NB4 (cell line): ENCODE results near the gene CAVIN4.

Source experiments
- DNase-seq: peaks from one replicate; pipeline ENCODE4 v3.0.0; 2010; ENCODE audit warnings: low read depth
- H3K4me3 ChIP-seq: one replicate; pipeline ENCODE4 v1.5.1; 2011; ENCODE audit warnings: mild to moderate bottlenecking, low read depth, low read length, moderate library complexity
- MAX ChIP-seq: IDR thresholded peaks from 2 replicates; pipeline ENCODE4 v1.6.1; 2011; ENCODE audit warnings: low read depth, low read length
- MYC ChIP-seq: IDR thresholded peaks from 2 replicates; pipeline ENCODE4 v1.6.1; 2011; ENCODE audit warnings: low read depth, low read length
- POLR2A ChIP-seq: IDR thresholded peaks from 2 replicates; pipeline ENCODE4 v1.6.1; 2011; ENCODE audit warnings: mild to moderate bottlenecking; ENCODE audit not compliant: insufficient read length; ENCODE audit errors: extremely low read depth
- TF ChIP-seq, protein P1 (sequence below): IDR thresholded peaks from one replicate; pipeline ENCODE4 v1.5.1; 2012; ENCODE audit warnings: low read depth, low read length

The CAVIN4 gene

DNA sequence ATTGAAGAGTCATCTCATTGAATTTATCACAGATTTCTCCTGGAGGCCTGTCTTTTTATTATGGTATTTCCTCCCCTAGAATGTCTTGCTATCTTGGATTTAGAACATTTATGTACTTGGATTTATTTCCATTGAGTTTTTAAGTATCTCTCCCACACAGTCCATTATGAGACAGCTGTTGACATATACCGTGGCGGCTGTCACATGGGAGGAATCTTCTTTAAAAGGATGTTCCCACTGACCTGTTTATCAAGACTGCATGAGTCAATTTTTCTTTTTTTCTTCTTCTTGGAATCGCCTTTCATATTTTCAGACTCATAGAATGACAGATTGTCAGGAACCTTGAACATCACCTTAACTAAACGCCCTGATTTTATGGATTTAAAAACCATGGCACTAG is 2.9 kb upstream of the CAVIN4 start:
- DNase-seq, result no peak
- H3K4me3 ChIP-seq, result no peak overlapping the region
- TF ChIP-seq, protein P1, sequence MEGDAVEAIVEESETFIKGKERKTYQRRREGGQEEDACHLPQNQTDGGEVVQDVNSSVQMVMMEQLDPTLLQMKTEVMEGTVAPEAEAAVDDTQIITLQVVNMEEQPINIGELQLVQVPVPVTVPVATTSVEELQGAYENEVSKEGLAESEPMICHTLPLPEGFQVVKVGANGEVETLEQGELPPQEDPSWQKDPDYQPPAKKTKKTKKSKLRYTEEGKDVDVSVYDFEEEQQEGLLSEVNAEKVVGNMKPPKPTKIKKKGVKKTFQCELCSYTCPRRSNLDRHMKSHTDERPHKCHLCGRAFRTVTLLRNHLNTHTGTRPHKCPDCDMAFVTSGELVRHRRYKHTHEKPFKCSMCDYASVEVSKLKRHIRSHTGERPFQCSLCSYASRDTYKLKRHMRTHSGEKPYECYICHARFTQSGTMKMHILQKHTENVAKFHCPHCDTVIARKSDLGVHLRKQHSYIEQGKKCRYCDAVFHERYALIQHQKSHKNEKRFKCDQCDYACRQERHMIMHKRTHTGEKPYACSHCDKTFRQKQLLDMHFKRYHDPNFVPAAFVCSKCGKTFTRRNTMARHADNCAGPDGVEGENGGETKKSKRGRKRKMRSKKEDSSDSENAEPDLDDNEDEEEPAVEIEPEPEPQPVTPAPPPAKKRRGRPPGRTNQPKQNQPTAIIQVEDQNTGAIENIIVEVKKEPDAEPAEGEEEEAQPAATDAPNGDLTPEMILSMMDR, result no peak
- TF ChIP-seq MYC (no peak), MAX (no peak), POLR2A (no peak)

- no peak for DNase-seq
- TF ChIP-seq MAX, result no peak
- no peak for TF ChIP-seq POLR2A
- TF ChIP-seq MYC, result no peak
- TF ChIP-seq, protein P1, result no peak
- H3K4me3 ChIP-seq, result no peak overlapping the region
Observed at GRCh38 chr9:100575765-100576386, 2.0 kb upstream of the CAVIN4 start.

GRCh38 chr9:100578610-100579009 is 731 bp downstream of the CAVIN4 start:
- TF ChIP-seq MYC, result no peak
- no peak for DNase-seq
- no peak overlapping the region for H3K4me3 ChIP-seq

- H3K4me3 ChIP-seq, result no peak overlapping the region
- TF ChIP-seq MAX, result no peak
- TF ChIP-seq MYC, result no peak
- no peak for TF ChIP-seq POLR2A
- TF ChIP-seq, protein P1, result no peak
- no peak for DNase-seq
Observed at GRCh38 chr9:100579665-100580064, 1.8 kb downstream of the CAVIN4 start.

DNA sequence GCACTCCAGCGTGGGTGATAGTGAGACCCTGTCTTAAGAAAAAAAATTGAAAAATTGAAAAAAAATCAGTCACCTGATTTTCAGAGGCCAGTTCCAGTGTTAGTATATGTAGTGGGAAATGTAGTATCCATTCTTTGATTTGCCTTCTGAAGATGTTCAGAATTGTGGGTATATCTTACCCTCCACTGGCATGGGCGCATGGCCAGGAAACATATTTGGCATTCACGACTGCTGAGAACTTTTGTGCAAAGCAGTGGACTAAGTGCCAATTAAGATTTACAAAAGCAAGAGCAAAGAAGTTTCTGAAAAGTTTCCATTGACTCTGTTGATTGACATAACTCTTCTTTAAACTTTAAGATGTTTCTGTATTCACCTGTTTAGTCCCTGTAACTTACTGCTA is 2.4 kb downstream of the CAVIN4 start:
- no peak for DNase-seq
- no peak overlapping the region for H3K4me3 ChIP-seq
- TF ChIP-seq MAX (no peak), MYC (no peak), POLR2A (no peak)
- TF ChIP-seq, protein P1, result no peak

GRCh38 chr9:100581081-100581480 is 3.2 kb downstream of the CAVIN4 start:
- DNase-seq, result no peak
- TF ChIP-seq POLR2A (no peak), MYC (no peak), MAX (no peak)
- TF ChIP-seq, protein P1, result no peak
- H3K4me3 ChIP-seq, result no peak overlapping the region
